Measurements from ENCODE around the gene GKN2.

The GKN2 gene

GRCh38 chr2:68943581-68944568, 8.8 kb downstream of the GKN2 start:
- peak; percentile 74 for DNase-seq (ENCODE audit: low read depth)
- no peak overlapping the region for H3K4me3 ChIP-seq (replicated peaks; ENCODE audit: low read depth, low read length)
- TF ChIP-seq CTCF (IDR thresholded peaks at IDR 0.05; ENCODE audit: low read length, missing control alignments), result peak; percentile 81

- TF ChIP-seq CTCF (IDR thresholded peaks at IDR 0.05; ENCODE audit: low read length, missing control alignments), result no peak
- H3K4me3 ChIP-seq (replicated peaks; ENCODE audit: low read depth, low read length), result no peak overlapping the region
- no peak for DNase-seq (ENCODE audit: low read depth)
Observed at GRCh38 chr2:68942827-68943226, 9.9 kb downstream of the GKN2 start.

- no peak overlapping the region for H3K4me3 ChIP-seq (replicated peaks; ENCODE audit: low read depth, low read length)
- no peak for TF ChIP-seq CTCF (IDR thresholded peaks at IDR 0.05; ENCODE audit: low read length, missing control alignments)
- DNase-seq (ENCODE audit: low read depth), result no peak
Observed at GRCh38 chr2:68940369-68940768, 12.3 kb downstream of the GKN2 start.

- no peak for TF ChIP-seq CTCF (IDR thresholded peaks at IDR 0.05; ENCODE audit: low read length, missing control alignments)
- no peak overlapping the region for H3K4me3 ChIP-seq (replicated peaks; ENCODE audit: low read depth, low read length)
- DNase-seq (ENCODE audit: low read depth), result no peak
Observed at GRCh38 chr2:68939962-68940361, 12.7 kb downstream of the GKN2 start.

- TF ChIP-seq CTCF (IDR thresholded peaks at IDR 0.05; ENCODE audit: low read length, missing control alignments), result no peak
- no peak overlapping the region for H3K4me3 ChIP-seq (replicated peaks; ENCODE audit: low read depth, low read length)
- no peak for DNase-seq (ENCODE audit: low read depth)
Observed at GRCh38 chr2:68938938-68939337, 13.8 kb downstream of the GKN2 start.

- TF ChIP-seq CTCF (IDR thresholded peaks at IDR 0.05; ENCODE audit: low read length, missing control alignments), result no peak
- no peak for DNase-seq (ENCODE audit: low read depth)
- H3K4me3 ChIP-seq (replicated peaks; ENCODE audit: low read depth, low read length), result no peak overlapping the region
Observed at GRCh38 chr2:68937346-68938055, 15.2 kb downstream of the GKN2 start.

Measured in fibroblast of pulmonary artery (primary cell).